IPS-15b (cell line): Measurements from ENCODE around the gene HFE.
A peak's percentile ranks its signal among the peaks of the same experiment; 100 is the strongest.

Source experiments
- H3K27me3 ChIP-seq: one replicate; pipeline ENCODE4 v1.6.1; 2013; ENCODE audit warnings: low read length; ENCODE audit not compliant: control insufficient read depth, insufficient read depth
- H3K36me3 ChIP-seq: one replicate; pipeline ENCODE4 v1.6.1; 2013; ENCODE audit warnings: low read length; ENCODE audit not compliant: control insufficient read depth, insufficient read depth
- H3K4me1 ChIP-seq: one replicate; pipeline ENCODE4 v1.6.1; 2013; ENCODE audit warnings: mild to moderate bottlenecking, low read length; ENCODE audit not compliant: control insufficient read depth, insufficient read depth
- H3K4me3 ChIP-seq: one replicate; pipeline ENCODE4 v1.5.1; 2013; ENCODE audit warnings: low read depth, low read length
- H3K9ac ChIP-seq: one replicate; pipeline ENCODE4 v1.6.1; 2013; ENCODE audit warnings: low read depth, mild to moderate bottlenecking, low read length
- H3K9me3 ChIP-seq: one replicate; pipeline ENCODE4 v1.6.1; 2013; ENCODE audit warnings: mild to moderate bottlenecking, low read length; ENCODE audit not compliant: control insufficient read depth, insufficient read depth

Gene HFE

DNA sequence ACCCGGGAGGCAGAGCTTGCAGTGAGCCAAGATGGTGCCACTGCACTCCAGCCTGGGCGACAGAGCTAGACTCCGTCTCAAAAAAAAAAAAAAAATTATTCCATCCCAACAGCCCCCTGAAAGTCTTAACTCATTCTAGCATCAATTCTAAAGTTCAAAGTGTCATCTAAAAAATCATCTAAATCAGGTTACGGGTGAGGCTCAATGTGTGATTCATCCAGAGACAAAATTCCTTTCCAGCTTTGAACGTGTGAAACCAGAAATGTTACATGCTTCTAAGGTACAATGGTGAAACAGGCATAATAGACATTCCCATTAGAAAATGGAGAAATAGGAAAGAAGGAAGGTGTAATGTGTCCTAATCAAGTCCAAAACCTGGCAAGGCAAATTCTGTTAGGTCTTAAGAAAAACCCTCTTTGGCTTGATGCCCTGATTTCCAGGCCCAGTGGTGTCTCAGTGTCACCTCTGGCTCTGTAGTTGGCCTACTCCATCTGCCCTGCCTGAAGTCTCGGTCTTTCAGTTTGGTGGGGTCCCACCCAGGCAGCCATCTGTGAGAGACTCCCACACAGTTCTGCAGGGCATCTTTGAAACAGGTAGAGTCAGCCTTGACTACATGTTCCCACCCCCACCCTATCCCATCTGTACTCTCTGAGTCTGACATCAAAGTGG is 43.5 kb downstream of the HFE start:
- no peak overlapping the region for H3K4me3 ChIP-seq
- no peak overlapping the region for H3K9ac ChIP-seq
- no peaks in the 10 kb centered on the region for H3K4me1 ChIP-seq
- no peaks in the 10 kb centered on the region for H3K36me3 ChIP-seq
- H3K27me3 ChIP-seq, result no peaks in the 10 kb centered on the region
- no peaks in the 10 kb centered on the region for H3K9me3 ChIP-seq

DNA sequence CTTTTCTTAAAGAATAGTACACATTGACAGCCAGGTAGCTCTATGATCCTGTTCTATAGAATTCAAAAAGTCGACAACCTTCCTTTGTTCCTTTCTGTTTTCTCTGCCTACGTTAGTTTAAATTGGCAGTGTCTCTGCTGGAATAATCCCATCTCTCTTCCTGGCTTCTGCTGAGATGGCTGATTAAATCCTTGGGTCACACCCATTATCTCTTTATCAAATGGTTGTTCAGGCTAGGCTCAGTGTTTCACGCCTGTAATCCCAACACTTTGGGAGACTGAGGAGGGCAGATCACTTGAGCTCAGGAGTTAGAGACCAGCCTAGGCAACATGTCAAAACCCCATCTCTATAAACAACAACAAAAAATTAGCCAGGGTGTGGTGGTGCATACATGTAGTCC is 44.4 kb downstream of the HFE start:
- H3K4me3 ChIP-seq, result no peak overlapping the region
- no peaks in the 10 kb centered on the region for H3K27me3 ChIP-seq
- no peaks in the 10 kb centered on the region for H3K36me3 ChIP-seq
- H3K4me1 ChIP-seq, result no peaks in the 10 kb centered on the region
- no peaks in the 10 kb centered on the region for H3K9me3 ChIP-seq
- no peak overlapping the region for H3K9ac ChIP-seq

DNA sequence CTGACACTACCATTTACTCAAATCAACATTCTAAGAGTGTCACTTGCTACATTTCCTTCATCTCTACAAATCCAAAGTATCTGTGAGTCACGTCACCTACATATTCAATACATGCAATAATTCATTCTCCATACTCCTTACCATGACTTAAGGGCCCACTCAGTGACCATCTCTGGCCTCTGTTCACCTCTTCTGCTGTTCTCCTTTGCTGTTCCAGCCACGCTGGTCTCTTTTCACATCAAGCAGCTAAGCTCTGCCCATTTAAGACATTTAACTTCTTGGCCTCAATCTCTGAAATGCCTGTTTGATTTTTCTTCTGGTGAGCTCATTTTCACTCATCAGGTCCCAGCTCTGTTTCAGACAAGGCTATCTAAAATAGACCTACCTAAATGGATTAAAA is 46.5 kb downstream of the HFE start:
- Histone ChIP-seq H3K9ac (no peak overlapping the region), H3K27me3 (no peaks in the 10 kb centered on the region), H3K4me1 (no peaks in the 10 kb centered on the region), H3K36me3 (no peaks in the 10 kb centered on the region), H3K4me3 (no peak overlapping the region), H3K9me3 (no peaks in the 10 kb centered on the region)

DNA sequence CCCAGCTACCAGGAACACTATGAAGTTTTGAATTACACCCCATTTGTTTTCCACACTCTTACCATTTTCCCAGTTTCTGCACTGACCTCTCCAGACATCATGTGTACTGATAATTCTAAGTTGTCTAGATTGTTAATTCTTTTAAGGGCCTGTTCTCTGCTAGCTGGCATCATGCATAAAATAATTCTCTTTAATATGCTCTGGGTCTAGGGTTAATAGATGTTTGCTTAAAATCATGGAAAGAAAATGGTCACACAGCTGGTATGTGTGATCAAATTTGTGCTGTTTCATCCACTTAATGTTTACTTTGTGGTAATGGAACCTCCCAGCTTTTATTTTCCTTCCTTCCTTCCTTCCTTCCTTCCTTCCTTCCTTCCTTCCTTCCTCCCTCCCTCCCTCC is 49.1 kb downstream of the HFE start:
- H3K9me3 ChIP-seq, result no peaks in the 10 kb centered on the region
- no peak overlapping the region for H3K9ac ChIP-seq
- H3K4me1 ChIP-seq, result no peaks in the 10 kb centered on the region
- H3K36me3 ChIP-seq, result no peaks in the 10 kb centered on the region
- no peaks in the 10 kb centered on the region for H3K27me3 ChIP-seq
- no peak overlapping the region for H3K4me3 ChIP-seq

DNA sequence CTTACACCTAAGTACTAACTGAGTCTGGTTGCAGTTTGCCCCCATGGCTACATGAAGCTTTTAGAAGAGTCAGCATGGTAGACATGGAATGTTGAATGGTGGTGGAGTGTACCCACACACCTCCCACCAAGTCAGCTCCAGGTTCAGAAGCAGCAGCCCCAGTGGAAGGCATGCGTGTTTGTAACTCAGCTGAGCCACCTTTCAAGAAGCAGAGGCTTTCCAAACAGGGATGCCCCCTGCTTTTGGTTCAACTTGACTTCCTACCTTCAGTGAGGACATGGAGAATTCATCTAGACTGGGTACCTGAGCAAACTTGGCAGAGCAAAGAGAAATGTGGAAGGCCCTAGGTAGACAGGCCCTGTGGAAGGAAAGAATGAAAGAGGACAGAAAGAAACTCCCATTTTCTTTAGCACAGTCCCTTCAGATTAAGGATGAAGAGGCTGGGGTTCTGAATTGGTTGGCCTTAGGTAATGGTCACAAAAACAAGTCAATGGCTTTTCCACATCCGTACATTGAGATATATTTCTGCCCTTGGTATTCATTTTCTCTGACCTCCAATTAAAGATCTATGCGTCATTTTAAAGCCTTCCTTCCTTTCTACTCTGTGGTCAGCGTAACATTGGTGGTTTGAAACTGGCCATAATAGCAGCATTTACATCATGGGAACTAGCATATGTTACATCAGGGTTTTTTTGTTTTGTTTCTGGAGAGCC is 53.2 kb downstream of the HFE start:
- no peak overlapping the region for H3K9ac ChIP-seq
- no peaks in the 10 kb centered on the region for H3K9me3 ChIP-seq
- no peak overlapping the region for H3K4me3 ChIP-seq
- H3K4me1 ChIP-seq, result no peaks in the 10 kb centered on the region
- no peaks in the 10 kb centered on the region for H3K36me3 ChIP-seq
- no peaks in the 10 kb centered on the region for H3K27me3 ChIP-seq

DNA sequence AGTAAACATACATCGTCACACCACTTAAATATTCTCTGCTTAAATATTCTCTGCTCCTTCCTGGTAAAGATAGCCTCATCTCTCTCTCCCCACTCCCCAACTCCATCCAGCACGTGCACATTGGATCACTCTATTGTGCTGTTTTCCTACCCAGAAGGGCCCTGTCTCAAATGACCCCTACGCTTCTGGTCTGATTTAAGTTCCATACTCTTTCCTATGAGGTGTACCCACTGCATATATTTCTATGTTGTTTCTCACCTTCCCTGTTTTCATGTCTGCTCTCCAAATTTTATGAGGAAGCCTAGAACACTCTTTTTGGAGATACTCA is 53.7 kb downstream of the HFE start:
- H3K36me3 ChIP-seq, result no peaks in the 10 kb centered on the region
- no peaks in the 10 kb centered on the region for H3K9me3 ChIP-seq
- H3K27me3 ChIP-seq, result no peaks in the 10 kb centered on the region
- no peaks in the 10 kb centered on the region for H3K4me1 ChIP-seq
- no peak overlapping the region for H3K4me3 ChIP-seq
- no peak overlapping the region for H3K9ac ChIP-seq

DNA sequence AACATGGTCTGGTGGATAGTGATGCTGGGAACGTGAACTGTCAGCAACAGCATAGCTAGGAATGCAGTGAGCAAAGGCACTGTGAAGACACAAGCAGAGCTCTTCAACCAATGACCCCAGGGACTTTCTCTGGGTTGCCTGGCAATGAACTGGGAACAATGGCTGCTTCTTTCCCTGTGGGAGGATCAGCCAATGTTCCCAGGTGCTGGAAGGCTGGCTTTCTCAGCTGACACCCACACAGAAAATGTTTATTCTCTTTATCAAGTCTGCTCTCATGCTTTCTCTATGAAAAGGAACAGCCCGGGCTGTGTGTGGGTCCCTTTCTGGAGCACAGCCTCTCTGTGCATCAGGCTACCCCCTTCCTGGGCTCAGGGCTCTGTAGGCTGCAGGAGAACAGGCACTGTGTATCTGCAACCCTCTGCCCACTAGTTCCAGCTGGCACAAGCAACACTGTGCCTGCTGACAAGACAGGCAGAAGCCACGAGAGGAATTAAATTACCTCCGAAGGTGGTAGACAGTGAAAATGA is 54.2 kb downstream of the HFE start:
- H3K9me3 ChIP-seq, result no peaks in the 10 kb centered on the region
- H3K4me3 ChIP-seq, result no peak overlapping the region
- H3K27me3 ChIP-seq, result no peaks in the 10 kb centered on the region
- peak overlapping the region; percentile 29 for H3K9ac ChIP-seq
- H3K4me1 ChIP-seq, result no peaks in the 10 kb centered on the region
- H3K36me3 ChIP-seq, result no peaks in the 10 kb centered on the region

DNA sequence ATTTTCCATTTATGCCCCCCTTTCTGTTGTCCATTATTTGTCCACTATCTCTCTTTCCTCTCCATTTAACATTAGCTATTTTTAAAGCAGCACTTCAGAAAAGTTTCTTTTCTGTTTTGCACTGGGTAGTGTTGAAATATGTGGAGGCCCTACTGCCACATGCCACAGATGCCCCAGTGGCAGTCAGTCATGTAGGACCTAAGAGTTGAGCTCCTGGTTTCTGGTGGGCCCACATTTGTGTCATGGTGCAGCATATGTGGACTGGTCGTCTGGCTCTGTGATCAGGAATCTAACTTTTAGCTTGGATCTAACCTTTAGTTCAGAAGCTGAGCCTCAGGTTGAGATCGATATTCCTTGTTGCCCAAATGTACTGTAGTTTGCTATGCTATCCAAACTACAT is 54.8 kb downstream of the HFE start:
- no peak overlapping the region for H3K4me3 ChIP-seq
- no peaks in the 10 kb centered on the region for H3K27me3 ChIP-seq
- H3K4me1 ChIP-seq, result no peaks in the 10 kb centered on the region
- no peaks in the 10 kb centered on the region for H3K9me3 ChIP-seq
- no peak overlapping the region for H3K9ac ChIP-seq
- H3K36me3 ChIP-seq, result no peaks in the 10 kb centered on the region
